Cardiac muscle cell (in vitro differentiated cells and primary cell): ENCODE data around the gene GNG7. TPM values are rescaled to one million over a fixed set of nuclear protein-coding genes. Genes with fewer than 3 reads are reported as not detected.

Source experiments
- DNase-seq, 2 donors: peaks; one replicate each; pipeline versions ENCODE4 v3.0.0 to v3.0.0-alpha.2; 2010 to 2017; ENCODE audit warnings: low read depth in 1 of 2, low spot score in 1 of 2
- H3K27ac ChIP-seq: fragments of 200-600 bp; sonication (generic); 2 replicates; pipeline ENCODE4 v1.5.1; 2016
- H3K27me3 ChIP-seq: fragments of 200-600 bp; sonication (generic); 2 replicates; pipeline ENCODE4 v1.6.0; 2016; ENCODE audit warnings: control low read depth
- H3K36me3 ChIP-seq: fragments of 200-600 bp; sonication (generic); 2 replicates; pipeline ENCODE4 v1.5.1; 2016; ENCODE audit warnings: control low read depth
- H3K4me1 ChIP-seq: fragments of 200-600 bp; sonication (generic); 2 replicates; pipeline ENCODE4 v1.8.1; 2017; ENCODE audit warnings: low read depth, mild to moderate bottlenecking, mixed run types
- H3K4me3 ChIP-seq: fragments of 200-600 bp; sonication (generic); 2 replicates; pipeline ENCODE4 v1.5.1; 2016; ENCODE audit warnings: mild to moderate bottlenecking
- H3K9me3 ChIP-seq: fragments of 200-600 bp; sonication (generic); 2 replicates; pipeline ENCODE4 v1.5.1; 2017; ENCODE audit warnings: low read depth, mild to moderate bottlenecking, control low read depth
- polyA plus RNA-seq: library from polyadenylated mRNA; unstranded; fragments of >200 nt; fragmentation: Nextera tagmentation; extraction: Ambion mirVana; gene quantifications from 2 replicates; pipeline ENCODE4 v1.2.1, GENCODE V29; 2016
- total RNA-seq: library from RNA; depleted of rRNA; stranded (reverse); fragments of >200 nt; gene quantifications from 2 replicates; pipeline ENCODE4 v1.2.3, GENCODE V29; 2016
- TF ChIP-seq, protein P1 (sequence below): IDR thresholded peaks from 2 replicates; pipeline ENCODE4 v1.5.1; 2012; ENCODE audit warnings: low read depth, mild to moderate bottlenecking, low read length

GNG7 gene
- total and polyA plus RNA-seq, 2 experiments from 2014 or later = 20.4 to 24.8 TPM

DNA sequence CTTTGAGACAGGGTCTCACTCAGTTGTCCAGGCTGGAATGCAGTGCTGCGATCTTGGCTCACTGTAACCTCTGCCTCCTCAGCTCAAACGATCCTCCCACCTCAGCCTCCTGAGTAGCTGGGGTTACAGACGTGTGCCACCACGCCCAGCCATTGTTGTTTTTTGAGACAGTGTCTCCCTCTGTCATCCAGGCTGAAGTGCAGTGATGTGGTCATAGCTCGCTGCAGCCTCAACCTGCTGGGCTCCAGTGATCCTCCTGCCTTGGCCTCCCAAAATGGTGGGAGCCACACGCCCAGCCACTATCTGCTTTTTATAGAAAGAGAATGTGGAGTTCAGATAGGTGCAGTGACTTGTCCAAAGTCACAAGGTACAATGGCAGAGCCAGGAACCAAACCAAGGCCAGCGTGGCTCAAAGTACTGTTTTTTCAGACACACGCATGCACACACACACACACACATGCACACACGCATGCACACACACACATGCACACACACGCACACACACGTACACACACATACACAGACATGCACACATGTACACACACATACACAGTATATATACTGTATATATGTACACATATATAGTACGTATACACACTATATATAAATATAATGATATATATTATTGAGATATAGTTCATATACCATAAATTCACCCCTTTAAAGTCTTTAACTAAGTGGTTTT, 220.0 kb downstream of the GNG7 start:
- H3K9me3 ChIP-seq = no peaks in the 10 kb centered on the region
- H3K4me3 ChIP-seq = no peak overlapping the region
- H3K36me3 ChIP-seq = no peaks in the 10 kb centered on the region
- no peak for DNase-seq
- no peaks in the 10 kb centered on the region for H3K27me3 ChIP-seq
- TF ChIP-seq, protein P1, sequence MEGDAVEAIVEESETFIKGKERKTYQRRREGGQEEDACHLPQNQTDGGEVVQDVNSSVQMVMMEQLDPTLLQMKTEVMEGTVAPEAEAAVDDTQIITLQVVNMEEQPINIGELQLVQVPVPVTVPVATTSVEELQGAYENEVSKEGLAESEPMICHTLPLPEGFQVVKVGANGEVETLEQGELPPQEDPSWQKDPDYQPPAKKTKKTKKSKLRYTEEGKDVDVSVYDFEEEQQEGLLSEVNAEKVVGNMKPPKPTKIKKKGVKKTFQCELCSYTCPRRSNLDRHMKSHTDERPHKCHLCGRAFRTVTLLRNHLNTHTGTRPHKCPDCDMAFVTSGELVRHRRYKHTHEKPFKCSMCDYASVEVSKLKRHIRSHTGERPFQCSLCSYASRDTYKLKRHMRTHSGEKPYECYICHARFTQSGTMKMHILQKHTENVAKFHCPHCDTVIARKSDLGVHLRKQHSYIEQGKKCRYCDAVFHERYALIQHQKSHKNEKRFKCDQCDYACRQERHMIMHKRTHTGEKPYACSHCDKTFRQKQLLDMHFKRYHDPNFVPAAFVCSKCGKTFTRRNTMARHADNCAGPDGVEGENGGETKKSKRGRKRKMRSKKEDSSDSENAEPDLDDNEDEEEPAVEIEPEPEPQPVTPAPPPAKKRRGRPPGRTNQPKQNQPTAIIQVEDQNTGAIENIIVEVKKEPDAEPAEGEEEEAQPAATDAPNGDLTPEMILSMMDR = no peak
- peaks cover 12% of the 10 kb centered on the region for H3K4me1 ChIP-seq
- H3K27ac ChIP-seq = no peak overlapping the region

DNA sequence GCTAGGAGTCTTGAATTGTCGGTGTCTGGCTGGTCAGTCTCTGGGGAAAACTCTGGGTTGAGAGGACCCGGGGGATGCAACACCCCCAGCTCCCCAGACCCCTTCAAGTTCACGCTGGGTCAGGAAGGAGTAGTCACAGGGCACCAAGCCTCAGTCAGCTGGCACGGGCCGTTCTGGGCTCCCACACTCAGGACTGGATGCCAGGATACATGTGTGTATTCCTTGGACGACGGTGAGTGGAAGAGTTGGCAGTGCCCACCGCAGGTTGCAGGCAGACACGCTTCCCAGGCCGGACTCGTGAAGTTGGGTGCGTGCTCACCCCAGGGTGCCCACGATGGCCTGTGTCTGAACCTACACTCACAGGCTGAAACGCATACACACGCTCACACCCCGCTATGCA, 221.0 kb downstream of the GNG7 start:
- no peak overlapping the region for H3K27ac ChIP-seq
- H3K4me3 ChIP-seq = no peak overlapping the region
- H3K27me3 ChIP-seq = no peaks in the 10 kb centered on the region
- no peak for DNase-seq
- H3K9me3 ChIP-seq = no peaks in the 10 kb centered on the region
- peaks cover 12% of the 10 kb centered on the region for H3K4me1 ChIP-seq
- TF ChIP-seq, protein P1 = no peak
- H3K36me3 ChIP-seq = no peaks in the 10 kb centered on the region

DNA sequence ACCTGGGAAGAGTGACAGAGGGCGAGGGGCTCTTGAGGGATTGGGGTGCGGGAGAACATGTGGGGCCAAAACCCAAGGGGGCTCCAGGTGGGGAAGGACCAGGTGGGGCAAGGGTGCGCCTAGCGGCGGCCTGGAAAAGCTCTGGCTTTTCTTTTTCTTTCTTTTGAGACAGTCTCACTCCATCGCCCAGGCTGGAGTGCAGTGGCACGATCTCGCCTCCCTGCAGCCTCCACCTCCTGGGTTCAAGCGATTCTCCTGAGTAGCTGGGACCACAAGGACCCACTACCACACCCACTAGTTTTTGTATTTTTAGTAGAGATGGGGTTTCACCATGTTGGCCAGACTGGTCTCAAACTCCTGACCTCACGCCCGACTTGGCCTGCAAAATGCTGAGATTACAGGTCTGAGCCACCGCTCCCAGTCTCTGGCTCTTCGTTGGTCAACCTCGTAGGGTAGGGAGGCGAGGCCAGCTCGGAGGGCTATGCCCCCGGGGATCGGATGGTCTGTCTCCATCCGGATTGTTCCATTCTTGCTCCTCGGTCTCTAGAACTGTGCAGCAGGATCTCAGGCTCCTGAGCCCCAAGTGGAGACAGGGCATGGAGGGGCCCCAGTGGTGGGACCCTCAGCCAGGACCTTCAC, 222.8 kb downstream of the GNG7 start:
- Histone ChIP-seq H3K4me3 (no peak overlapping the region), H3K36me3 (no peaks in the 10 kb centered on the region), H3K27ac (no peak overlapping the region), H3K27me3 (no peaks in the 10 kb centered on the region), H3K4me1 (peaks cover 12% of the 10 kb centered on the region), H3K9me3 (no peaks in the 10 kb centered on the region)
- DNase-seq = no peak
- TF ChIP-seq, protein P1 = no peak

DNA sequence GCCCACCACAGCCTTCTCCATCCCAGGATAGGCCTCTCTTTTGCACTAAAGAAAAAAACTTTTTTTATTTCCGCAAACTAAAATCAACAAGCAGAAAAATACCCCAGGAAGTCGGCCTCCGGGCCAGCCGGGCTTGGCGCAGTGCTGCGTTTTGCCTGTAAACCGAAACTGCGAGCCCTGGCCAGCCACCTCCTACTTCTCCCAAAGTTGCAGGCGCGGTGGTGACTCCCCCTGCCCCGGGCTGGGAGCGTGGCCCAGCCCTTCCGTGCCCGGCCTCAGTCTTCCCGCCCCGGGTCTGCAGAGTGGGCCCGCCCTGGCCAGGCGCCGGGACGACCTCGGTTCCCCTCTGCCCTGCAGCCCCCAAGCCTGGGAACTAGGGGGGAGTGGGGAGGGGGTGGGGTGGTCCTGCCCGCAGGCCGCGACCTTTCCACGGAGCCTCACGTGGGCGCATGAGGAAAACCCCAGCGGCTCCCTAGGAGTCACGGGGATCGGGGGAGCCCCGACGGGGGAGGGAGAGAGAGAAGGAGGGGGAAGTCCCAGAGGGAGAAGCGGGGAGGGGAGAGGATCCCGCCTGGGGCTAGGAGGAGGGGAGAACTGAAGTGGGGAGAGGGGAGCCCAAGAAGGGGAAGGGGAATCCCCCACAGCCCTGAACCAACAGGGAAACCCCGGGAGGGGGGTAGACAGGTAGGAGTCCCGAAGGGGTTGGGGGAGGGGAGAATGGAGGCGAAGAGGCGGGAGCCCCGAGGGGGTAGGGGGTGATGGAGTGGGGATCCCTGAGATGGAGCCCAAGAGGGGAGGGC, 223.5 kb downstream of the GNG7 start:
- Histone ChIP-seq H3K4me3 (peak overlapping the region; percentile 96), H3K36me3 (no peaks in the 10 kb centered on the region), H3K9me3 (no peaks in the 10 kb centered on the region), H3K27me3 (no peaks in the 10 kb centered on the region), H3K4me1 (peaks cover 12% of the 10 kb centered on the region), H3K27ac (no peak overlapping the region)
- peak in 1 of 2 donors; percentile 89 for DNase-seq
- TF ChIP-seq, protein P1 = no peak

DNA sequence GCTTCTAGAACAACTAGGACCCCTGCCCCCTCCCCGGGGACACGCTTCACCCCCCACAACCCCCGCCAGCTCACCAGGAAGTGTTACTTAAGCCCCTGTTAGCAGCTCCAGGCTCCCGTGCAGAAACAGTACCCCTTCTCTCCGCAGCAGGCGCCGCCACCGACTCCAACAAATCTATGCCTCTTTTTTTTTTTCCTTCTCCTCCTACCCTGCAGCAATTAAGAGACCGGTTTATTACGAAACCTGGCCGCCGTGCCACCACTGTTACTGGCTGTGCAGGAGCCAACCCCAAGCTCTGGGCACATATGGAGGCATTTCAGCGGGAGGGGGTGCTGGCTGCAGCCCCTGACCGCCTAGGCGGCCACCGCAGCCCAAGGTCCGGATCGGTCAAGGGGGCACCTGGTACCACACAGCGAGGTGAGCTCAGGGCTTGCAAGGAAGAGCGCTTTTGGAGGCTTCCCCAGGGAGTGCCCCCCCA, 224.2 kb downstream of the GNG7 start:
- Histone ChIP-seq H3K9me3 (no peaks in the 10 kb centered on the region), H3K36me3 (no peaks in the 10 kb centered on the region), H3K27me3 (no peaks in the 10 kb centered on the region), H3K4me3 (peak overlapping the region; percentile 96), H3K27ac (no peak overlapping the region), H3K4me1 (peaks cover 12% of the 10 kb centered on the region)
- TF ChIP-seq, protein P1 = peak; percentile 17
- DNase-seq = peak; percentile 59 to 79
